HG02970 (cell line): ENCODE measurements around the gene PABPC1L2A.
"Not testable (repeated sequence)": the region's sequence is repeated elsewhere in the genome, so short reads cannot be mapped to it uniquely, and the experiment has no call there.

Experiments used
- ATAC-seq: cut with Tn5 transposase; IDR thresholded peaks from one replicate; pipeline ENCODE4 v1.9.1; 2021; ENCODE audit warnings: mild to moderate bottlenecking, moderate library complexity, moderate number of reproducible peaks; ENCODE audit not compliant: unreplicated experiment, low FRiP score

PABPC1L2A gene

DNA sequence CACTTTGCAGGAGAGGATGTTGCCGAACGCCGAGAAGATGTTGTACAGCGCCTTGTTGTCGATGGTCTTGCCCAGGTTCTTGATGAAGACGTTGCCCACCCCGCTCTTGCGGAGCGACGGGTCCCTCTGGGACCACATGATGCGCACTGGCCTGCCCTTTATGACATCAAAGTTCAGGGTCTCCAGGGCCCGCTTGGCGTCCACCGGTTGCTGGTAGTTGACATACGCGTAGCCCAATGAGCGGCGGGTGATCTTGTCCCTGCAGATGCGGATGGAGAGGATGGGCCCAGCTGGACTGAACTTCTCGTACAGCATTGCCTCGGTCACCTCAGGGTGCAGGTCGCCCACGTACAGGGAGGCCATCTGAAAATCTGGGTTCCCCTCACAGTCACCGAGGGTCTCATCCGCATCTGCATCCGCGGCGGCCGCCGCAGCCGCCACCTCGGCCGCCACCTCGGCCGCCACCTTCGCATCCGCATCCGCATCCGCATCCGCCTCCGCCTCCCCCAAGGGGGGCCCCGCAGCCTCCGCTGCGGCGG lies at the start of gene PABPC1L2A:
Gene PABPC1L2A (minus strand): TSS at position 489 of the 539 bp plus-strand sequence. CDS start 126 bp downstream, at position 363.
- not testable (repeated sequence) for ATAC-seq

GRCh38 chrX:73127700-73128241 lies 48.5 kb upstream of the PABPC1L2A start:
- ATAC-seq = no peak

DNA sequence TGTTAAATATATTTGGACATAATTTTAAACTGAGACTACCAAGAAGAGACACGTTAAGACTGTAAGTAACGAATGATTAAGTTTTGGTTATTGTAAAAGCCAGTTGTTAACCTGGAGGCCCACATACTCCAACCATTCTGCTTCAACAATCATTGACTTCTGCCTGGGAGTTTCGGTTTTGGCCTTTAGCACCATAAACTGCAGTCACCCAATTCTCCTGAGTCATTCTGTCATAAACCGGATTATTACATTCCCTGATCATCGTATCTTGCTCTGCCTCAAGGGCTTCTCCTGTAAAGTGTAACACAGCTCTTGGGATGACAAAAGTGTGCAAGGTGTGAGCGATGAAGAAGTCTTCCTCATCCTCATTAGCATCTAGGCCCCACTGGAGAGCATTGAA lies 46.9 kb upstream of the PABPC1L2A start:
- no peak for ATAC-seq

DNA sequence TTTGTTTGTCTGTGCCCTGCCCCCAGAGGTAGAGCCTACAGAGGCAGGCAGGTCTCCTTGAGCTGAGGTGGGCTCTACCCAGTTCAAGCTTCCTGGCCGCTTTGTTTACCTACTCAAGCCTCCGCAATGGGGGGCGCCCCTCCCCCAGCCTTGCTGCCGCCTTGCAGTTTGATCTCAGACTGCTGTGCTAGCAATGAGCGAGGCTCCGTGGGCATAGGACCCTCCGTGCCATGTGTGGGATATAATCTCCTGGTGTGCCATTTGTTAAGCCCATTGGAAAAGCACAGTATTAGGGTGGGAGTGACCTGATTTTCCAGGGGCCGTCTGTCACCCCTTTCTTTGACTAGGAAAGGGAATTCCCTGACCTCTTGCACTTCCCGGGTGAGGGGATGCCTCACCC lies 20.2 kb upstream of the PABPC1L2A start:
- not testable (repeated sequence) for ATAC-seq

GRCh38 chrX:73086766-73087165 lies 7.5 kb upstream of the PABPC1L2A start:
- ATAC-seq = not testable (repeated sequence)

- not testable (repeated sequence) for ATAC-seq
Observed at GRCh38 chrX:73079884-73080283, 572 bp upstream of the PABPC1L2A start.

DNA sequence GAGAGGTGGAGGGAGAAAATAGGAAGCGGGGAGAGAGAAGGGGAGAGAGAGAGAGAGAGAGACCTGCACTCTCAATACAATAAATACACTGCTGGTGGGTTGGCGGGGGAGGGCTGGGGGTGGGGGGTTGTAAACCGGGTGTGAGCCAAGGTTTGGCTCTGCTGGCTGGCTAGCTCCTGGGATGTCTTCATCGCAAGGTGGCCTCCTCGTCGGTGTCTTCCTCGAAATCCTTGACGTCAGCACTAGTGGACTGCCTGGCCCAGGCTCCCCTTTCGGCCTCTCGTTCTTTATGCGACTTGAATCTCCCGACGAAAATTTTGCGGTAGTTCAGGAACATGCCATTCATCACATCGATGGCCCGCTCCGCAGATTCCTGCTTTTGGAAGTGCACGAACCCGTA lies 715 bp downstream of the PABPC1L2A start:
- ATAC-seq = not testable (repeated sequence)

DNA sequence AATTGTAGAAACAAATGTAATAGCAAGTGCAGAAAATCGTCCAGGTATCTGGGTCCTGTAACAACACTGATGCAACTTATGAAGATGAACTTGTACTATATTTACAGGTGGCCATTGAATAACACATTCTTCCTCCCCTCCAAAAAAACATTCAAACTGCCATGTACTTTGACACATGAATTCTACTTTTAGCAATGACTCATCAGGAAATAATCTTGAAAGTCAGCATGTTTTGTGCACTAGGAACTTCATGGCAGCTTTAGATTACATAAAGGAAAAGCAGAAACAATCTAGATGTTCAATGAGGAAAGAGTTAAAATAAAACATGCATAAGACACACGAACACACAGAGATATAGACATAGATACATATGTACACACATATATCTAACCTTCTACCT lies 2.5 kb downstream of the PABPC1L2A start:
- no peak for ATAC-seq

DNA sequence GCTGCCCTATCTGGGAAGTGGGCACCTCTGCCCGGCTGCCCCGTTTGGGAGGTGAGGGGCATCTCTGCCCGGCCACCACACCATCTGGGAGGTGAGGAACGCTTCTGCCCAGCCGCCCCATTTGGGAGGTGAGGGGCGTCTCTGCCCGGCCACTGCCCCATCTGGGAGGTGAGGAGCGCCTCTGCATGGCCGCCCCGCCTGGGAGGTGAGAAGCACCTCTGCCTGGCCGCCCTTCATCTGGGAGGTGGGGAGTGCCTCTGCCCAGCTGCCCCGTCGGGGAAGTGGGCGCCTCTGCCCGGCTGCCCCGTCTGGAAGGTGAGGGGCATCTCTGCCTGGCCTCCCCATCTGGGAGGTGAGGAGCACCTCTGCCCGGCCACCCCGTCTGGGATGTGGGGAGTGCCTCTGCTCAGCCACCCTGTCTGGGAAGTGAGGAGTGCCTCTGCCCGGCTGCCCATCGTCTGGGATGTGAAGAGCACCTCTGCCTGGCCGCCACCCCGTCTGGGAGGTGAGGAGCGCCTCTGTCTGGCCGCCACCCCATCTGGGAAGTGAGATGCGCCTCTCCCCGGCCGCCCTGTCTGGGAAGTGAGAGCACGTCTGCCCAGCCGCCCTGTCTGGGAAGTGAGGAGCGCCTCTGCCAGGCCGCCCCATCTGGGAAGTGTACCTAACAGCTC lies 9.8 kb downstream of the PABPC1L2A start:
- no peak for ATAC-seq

DNA sequence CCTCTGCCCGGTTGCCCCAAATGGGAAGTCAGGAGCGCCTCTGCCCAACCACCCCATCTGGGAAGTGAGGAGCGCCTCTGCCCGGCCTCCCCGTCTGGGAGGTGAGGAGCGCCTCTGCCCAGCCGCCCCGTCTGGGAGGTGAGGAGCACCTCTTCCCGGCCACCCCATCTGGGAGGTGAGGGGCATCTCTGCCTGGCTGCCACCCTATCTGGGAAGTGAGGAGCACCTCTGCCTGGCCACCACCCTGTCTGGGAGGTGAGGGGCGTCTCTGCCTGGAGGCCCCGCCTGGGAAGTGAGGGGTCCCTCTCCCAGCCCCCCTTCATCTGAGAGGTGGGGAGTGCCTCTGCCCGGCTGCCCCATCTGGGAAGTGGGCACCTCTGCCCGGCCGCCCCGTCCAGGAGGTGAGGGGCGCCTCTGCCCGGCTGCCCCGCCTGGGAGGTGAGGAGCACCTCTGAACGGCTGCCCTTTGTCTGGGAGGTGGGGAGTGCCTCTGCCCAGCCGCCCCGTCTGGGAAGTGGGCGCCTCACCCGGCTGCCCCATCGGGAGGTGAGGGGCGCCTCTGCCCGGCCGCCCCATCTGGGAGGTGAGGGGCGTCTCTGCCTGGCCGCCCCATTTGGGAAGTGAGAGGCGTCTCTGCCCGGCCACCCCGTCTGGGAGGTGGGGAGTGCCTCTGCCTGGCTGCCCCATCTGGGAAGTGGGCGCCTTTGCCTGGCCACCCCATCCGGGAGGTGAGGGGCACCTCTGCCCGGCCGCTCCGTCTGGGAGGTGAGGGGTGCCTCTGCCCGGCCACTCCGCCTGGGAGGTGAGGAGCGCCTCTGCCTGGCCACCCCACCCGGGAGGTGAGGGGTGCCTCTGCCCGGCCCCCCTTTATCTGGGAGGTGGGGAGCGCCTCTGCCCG lies 10.6 kb downstream of the PABPC1L2A start:
- ATAC-seq = no peak

DNA sequence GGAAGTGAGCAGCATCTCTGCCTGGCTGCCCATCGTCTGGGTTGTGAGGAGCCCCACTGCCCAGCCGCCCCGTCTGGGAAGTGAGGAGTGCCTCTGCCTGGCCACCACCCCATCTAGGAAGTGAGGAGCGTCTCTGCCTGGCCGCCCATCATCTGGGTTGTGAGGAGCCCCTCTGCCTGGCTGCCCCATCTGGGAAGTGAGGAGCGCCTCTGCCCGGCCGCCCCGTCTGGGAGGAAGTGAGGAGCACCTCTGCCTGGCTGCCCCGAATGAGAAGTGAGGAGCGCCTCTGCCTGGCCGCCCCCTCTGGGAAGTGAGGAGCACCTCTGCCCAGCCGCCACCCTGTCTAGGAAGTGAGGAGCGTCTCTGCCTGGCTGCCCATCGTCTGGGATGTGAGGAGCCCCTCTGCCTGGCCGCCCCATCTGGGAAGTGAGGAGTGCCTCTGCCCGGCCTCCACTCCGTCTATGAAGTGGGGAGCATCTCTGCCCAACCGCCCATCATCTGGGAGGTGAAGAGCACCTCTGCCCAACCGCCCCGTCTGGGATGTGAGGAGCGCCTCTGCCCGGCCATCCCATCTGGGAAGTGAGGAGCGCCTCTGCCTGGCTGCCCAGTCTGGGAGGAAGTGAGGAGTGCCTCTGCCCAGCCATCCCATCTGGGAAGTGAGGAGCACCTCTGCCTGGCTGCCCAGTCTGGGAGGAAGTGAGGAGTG lies 11.4 kb downstream of the PABPC1L2A start:
- ATAC-seq = not testable (repeated sequence)

DNA sequence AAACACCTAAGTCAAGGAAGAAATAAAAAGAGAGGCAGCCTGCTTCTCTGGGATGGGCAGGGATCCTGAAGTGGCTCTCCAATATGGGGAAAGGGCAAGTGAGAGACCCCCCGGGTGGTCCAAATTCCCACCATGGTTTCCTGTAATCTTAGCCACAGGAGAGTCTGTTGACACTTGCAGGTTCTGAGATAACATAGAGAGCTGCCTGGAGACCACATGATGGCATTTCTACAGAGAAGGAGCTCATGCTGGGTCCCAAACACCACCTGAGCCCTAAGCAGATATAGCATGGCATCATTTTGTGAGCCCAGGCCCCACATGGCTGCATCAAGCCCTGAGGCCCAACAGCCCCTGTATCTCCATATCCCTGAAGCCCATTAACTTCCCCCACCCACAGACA lies 50.4 kb downstream of the PABPC1L2A start:
- ATAC-seq = no peak
